Measurements from ENCODE around the gene C1QTNF6.

C1QTNF6 gene

GRCh38 chr22:37138849-37139561 lies 49.0 kb downstream of the C1QTNF6 start:
- no peak for DNase-seq

- no peak for DNase-seq
Observed at GRCh38 chr22:37137903-37138665, 50.0 kb downstream of the C1QTNF6 start.

GRCh38 chr22:37137131-37137530 lies 50.9 kb downstream of the C1QTNF6 start:
- no peak for DNase-seq

GRCh38 chr22:37135023-37135422 lies 53.0 kb downstream of the C1QTNF6 start:
- no peak for DNase-seq

DNA sequence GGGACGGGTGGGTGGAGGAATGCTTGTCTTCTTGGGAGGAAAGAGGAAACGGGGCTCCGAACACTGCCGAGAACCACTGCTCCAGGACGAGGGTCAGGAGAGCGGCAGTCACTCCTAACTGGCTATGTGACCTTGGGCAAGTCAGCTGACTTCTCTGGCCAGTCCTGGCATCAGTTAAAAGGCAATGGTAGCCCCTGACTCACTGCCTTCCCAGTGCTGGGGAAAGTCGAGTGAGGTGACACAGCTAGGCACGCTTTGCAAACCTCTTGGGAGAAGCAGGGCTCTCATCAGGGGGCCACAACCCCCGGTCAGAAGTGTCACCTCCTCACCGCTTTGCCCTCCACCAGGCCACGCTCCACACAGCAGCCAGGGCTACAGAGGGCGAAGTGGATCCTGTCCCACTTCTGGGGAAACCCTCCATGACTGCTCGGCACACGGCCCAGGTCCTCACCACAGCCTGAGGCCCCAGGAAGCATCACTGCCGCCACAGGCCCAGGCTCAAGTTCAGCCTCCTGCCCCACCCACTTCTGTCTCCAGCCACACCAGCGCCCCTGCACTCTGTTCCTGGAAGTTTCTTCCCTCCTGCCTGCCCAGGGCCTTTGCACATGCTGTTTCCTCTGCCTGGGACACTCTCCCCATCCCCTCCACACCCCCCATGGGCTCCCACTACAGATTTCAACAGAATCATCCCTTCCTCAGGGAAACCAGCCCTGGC lies 54.6 kb downstream of the C1QTNF6 start:
- no peak for DNase-seq

DNA sequence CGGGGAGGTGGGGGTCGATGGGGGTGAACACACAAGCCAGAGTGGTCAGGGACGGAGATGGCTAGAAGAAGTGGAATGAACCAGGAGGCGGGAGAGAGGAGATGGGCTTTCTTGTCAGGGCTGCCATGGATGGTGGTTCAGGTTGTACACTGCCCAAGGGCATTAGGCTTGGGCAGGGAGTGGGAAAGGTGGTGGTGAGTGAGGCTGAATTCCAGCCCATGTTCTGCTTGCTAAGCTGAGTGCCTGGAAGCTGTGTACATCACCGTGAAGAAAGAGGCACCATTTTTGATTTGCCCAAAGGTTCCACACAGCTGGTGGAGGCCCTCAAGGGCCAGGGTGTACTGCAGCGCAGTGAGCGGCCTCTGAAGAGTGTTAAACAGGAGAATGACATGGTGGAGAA lies 55.3 kb downstream of the C1QTNF6 start:
- no peak for DNase-seq
